Natural killer cell (primary cell): ENCODE results near the gene SGIP1. TPM values are rescaled to one million over a fixed set of nuclear protein-coding genes. Genes with fewer than 3 reads are reported as not detected.
"Not testable (repeated sequence)": the region's sequence is repeated elsewhere in the genome, so short reads cannot be mapped to it uniquely, and the experiment has no call there.

Source experiments
- ATAC-seq, 3 donors: fragments of 150-1000 bp in 2 of 3; fragments of 200-7000 bp in 1 of 3; cut with Tn5 transposase; 1 replicate in 1 of 3; 2 replicates in 2 of 3; pipeline ENCODE4 v1.10.0; 2021; ENCODE audit warnings: mild to moderate bottlenecking in 2 of 3, moderate library complexity in 2 of 3
- DNase-seq, 2 donors: peaks; one replicate each; pipeline versions ENCODE4 v3.0.0 to v3.0.0-alpha.2; 2013 to 2021; ENCODE audit warnings: mixed read lengths in 1 of 2
- H3K27ac ChIP-seq: one replicate; pipeline ENCODE4 v1.5.1; 2013; ENCODE audit warnings: mild to moderate bottlenecking, low read length
- H3K27me3 ChIP-seq: one replicate; pipeline ENCODE4 v1.6.1; 2013; ENCODE audit warnings: low read length; ENCODE audit not compliant: control insufficient read depth, insufficient read depth
- H3K36me3 ChIP-seq: one replicate; pipeline ENCODE4 v1.6.1; 2013; ENCODE audit warnings: low read length; ENCODE audit not compliant: control insufficient read depth, insufficient read depth
- H3K4me1 ChIP-seq: one replicate; pipeline ENCODE4 v1.6.1; 2013; ENCODE audit warnings: low read length; ENCODE audit not compliant: control insufficient read depth, insufficient read depth
- H3K4me3 ChIP-seq: one replicate; pipeline ENCODE4 v1.5.1; 2013; ENCODE audit warnings: low read length
- H3K9me3 ChIP-seq: one replicate; pipeline ENCODE4 v1.6.1; 2013; ENCODE audit warnings: low read length; ENCODE audit not compliant: control insufficient read depth, insufficient read depth
- H3K27ac Mint-ChIP-seq, 2 donors: one replicate each; pipeline ENCODE4 v1.8.0; 2022; ENCODE audit warnings: mild to moderate bottlenecking in 2 of 2, mixed read lengths in 2 of 2, moderate library complexity in 1 of 2
- H3K27me3 Mint-ChIP-seq, 2 donors: one replicate each; pipeline ENCODE4 v1.8.0; 2022; ENCODE audit warnings: low read depth in 2 of 2, mixed read lengths in 2 of 2
- H3K36me3 Mint-ChIP-seq: one replicate; pipeline ENCODE4 v1.8.0; 2022; ENCODE audit warnings: mixed read lengths
- H3K4me1 Mint-ChIP-seq, 2 donors: one replicate each; pipeline ENCODE4 v1.8.0; 2022; ENCODE audit warnings: mixed read lengths in 2 of 2
- H3K4me3 Mint-ChIP-seq: one replicate; pipeline ENCODE4 v1.8.0; 2022; ENCODE audit warnings: mild to moderate bottlenecking, moderate library complexity, mixed read lengths
- H3K9me3 Mint-ChIP-seq, 2 donors: one replicate each; pipeline ENCODE4 v1.8.0; 2022; ENCODE audit warnings: mixed read lengths in 2 of 2
- CTCF ChIP-seq: fragments of 200-600 bp; IDR thresholded peaks from one replicate; pipeline ENCODE4 v1.8.0; 2022; ENCODE audit warnings: antibody characterized with exemption
- WGBS: methylation state at CpG from one replicate; pipeline ENCODE4 v1.1.7; 2013; ENCODE audit warnings: missing lambda C conversion rate; ENCODE audit not compliant: insufficient coverage; 5-methylcytosine and 5-hydroxymethylcytosine counted together
- intact Hi-C: fragments of 100-400 bp; cut with micrococcal nuclease; formaldehyde crosslinking; loops from one replicate; pipeline ENCODE4 v1.14.2; 2022
- total RNA-seq, 4 donors: library from RNA; stranded (reverse); fragments of 120-200 nt in 1 of 4; gene quantifications; one replicate each; pipeline versions ENCODE4 v1.2.3 to v1.2.4, GENCODE V29; 2013 to 2022

The SGIP1 gene
- total RNA-seq, 3 donors from 2014 or later (not counting 1 experiment from before 2014, with no cell fraction given) = 0.05 TPM; not detected in 2

GRCh38 chr1:66723985-66724384 lies 190.0 kb downstream of the SGIP1 start:
- Histone ChIP-seq H3K27ac (no peak overlapping the region), H3K4me1 (no peaks in the 10 kb centered on the region), H3K27me3 (peaks cover 5% of the 10 kb centered on the region), H3K9me3 (no peaks in the 10 kb centered on the region), H3K4me3 (no peak overlapping the region), H3K36me3 (no peaks in the 10 kb centered on the region)
- Mint-ChIP-seq H3K4me3 (no peak overlapping the region), H3K36me3 (no peaks in the 10 kb centered on the region), H3K4me1 (peaks cover under 1 to 5% of the 10 kb centered on the region in 2 donors), H3K9me3 (no peaks in the 10 kb centered on the region), H3K27me3 (peaks cover 6 to 14% of the 10 kb centered on the region in 2 donors), H3K27ac (no peak overlapping the region)
- intact Hi-C loops = no loop called here
- no peak for TF ChIP-seq CTCF
- no peak for DNase-seq
- ATAC-seq = no peak

GRCh38 chr1:66725885-66726665 lies 192.1 kb downstream of the SGIP1 start:
- H3K4me1 Mint-ChIP-seq = peaks cover 5 to 9% of the 10 kb centered on the region in 2 donors
- H3K36me3 ChIP-seq = no peaks in the 10 kb centered on the region
- no peak overlapping the region for H3K27ac Mint-ChIP-seq
- intact Hi-C loops = loop anchor here (5.0 kb wide), 1 partner anchor 769 kb away; no protein-coding TSS in a partner anchor
- TF ChIP-seq CTCF = peak; percentile 88
- no peaks in the 10 kb centered on the region for H3K9me3 Mint-ChIP-seq
- H3K4me1 ChIP-seq = no peaks in the 10 kb centered on the region
- DNase-seq (peak; percentile 15 to 84), ATAC-seq (peak; percentile 77 to 86 (median 81))
- H3K27me3 ChIP-seq = peaks cover 5% of the 10 kb centered on the region
- peaks cover 14% of the 10 kb centered on the region in 2 donors for H3K27me3 Mint-ChIP-seq
- no peak overlapping the region for H3K4me3 Mint-ChIP-seq
- no peak overlapping the region for H3K27ac ChIP-seq
- no peaks in the 10 kb centered on the region for H3K9me3 ChIP-seq
- WGBS = 29% methylated on average over 9 of the region's 9 CpGs
- no peaks in the 10 kb centered on the region for H3K36me3 Mint-ChIP-seq
- H3K4me3 ChIP-seq = no peak overlapping the region

GRCh38 chr1:66728021-66728420 lies 194.1 kb downstream of the SGIP1 start:
- H3K4me3 ChIP-seq = no peak overlapping the region
- no peak overlapping the region for H3K4me3 Mint-ChIP-seq
- ATAC-seq = no peak
- no peak overlapping the region for H3K27ac ChIP-seq
- H3K36me3 Mint-ChIP-seq = no peaks in the 10 kb centered on the region
- WGBS = no CpG with 5 or more reads among the region's 2 CpGs
- H3K27ac Mint-ChIP-seq = no peak overlapping the region
- H3K27me3 ChIP-seq = peaks cover 5% of the 10 kb centered on the region
- H3K27me3 Mint-ChIP-seq = peaks cover 9 to 22% of the 10 kb centered on the region in 2 donors
- peaks cover 5 to 9% of the 10 kb centered on the region in 2 donors for H3K4me1 Mint-ChIP-seq
- no peak for TF ChIP-seq CTCF
- no peaks in the 10 kb centered on the region for H3K4me1 ChIP-seq
- H3K9me3 Mint-ChIP-seq = no peaks in the 10 kb centered on the region
- H3K36me3 ChIP-seq = no peaks in the 10 kb centered on the region
- no peak for DNase-seq
- H3K9me3 ChIP-seq = no peaks in the 10 kb centered on the region
- intact Hi-C loops = loop anchor here (5.0 kb wide), 1 partner anchor 771 kb away; no protein-coding TSS in a partner anchor

GRCh38 chr1:66728716-66729115 lies 194.8 kb downstream of the SGIP1 start:
- DNase-seq, H3K4me1 Mint-ChIP-seq, H3K27ac ChIP-seq, H3K4me3 Mint-ChIP-seq, H3K4me1 ChIP-seq, H3K27me3 ChIP-seq, H3K9me3 Mint-ChIP-seq, H3K9me3 ChIP-seq, H3K36me3 ChIP-seq, ATAC-seq, H3K27ac Mint-ChIP-seq, H3K4me3 ChIP-seq, H3K36me3 Mint-ChIP-seq: not testable (repeated sequence)
- intact Hi-C loops = loop anchor here (5.0 kb wide), 1 partner anchor 771 kb away; no protein-coding TSS in a partner anchor
- H3K27me3 Mint-ChIP-seq = peaks cover 9 to 22% of the 10 kb centered on the region in 2 donors
